ENCODE data around the gene MICAL2.
A peak's percentile ranks its signal among the peaks of the same experiment; 100 is the strongest.

Gene MICAL2

DNA sequence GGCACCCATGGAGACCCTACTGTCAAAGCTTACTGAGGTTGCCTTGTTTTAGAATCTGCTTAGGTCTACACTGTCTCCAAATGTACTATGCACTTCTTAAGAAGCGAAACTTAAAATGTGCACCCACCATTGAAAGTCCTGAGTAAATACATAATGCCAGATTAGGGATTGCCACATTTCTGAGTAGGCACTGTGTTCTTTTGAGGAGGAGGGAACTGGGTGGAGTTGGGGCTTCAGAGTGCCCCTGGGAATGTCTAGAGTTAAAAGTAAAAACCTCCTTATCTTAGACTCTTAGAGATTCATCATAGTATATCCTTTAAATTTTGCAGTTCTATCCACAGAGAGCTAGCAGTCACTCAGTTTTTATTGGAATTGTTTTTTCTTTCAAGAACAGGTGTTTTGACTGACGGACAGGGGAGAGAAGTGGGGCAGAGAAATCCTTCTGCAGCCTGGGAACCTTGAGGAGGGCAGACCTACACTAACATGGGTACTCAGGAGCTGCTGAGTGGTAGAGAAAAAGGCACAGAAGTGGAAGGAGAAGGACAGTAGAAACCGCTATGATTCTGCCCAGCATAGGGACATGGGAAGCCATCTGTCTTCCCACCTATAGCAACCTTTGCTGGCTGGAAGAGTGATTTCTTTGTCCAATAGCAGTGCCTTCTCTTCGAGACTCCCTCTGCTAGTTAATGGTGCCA is 33.4 kb upstream of the MICAL2 start:
- no peak for DNase-seq

- no peak for DNase-seq
These were observed 32.7 kb upstream of the MICAL2 start for GRCh38 chr11:12077535-12078280.

DNA sequence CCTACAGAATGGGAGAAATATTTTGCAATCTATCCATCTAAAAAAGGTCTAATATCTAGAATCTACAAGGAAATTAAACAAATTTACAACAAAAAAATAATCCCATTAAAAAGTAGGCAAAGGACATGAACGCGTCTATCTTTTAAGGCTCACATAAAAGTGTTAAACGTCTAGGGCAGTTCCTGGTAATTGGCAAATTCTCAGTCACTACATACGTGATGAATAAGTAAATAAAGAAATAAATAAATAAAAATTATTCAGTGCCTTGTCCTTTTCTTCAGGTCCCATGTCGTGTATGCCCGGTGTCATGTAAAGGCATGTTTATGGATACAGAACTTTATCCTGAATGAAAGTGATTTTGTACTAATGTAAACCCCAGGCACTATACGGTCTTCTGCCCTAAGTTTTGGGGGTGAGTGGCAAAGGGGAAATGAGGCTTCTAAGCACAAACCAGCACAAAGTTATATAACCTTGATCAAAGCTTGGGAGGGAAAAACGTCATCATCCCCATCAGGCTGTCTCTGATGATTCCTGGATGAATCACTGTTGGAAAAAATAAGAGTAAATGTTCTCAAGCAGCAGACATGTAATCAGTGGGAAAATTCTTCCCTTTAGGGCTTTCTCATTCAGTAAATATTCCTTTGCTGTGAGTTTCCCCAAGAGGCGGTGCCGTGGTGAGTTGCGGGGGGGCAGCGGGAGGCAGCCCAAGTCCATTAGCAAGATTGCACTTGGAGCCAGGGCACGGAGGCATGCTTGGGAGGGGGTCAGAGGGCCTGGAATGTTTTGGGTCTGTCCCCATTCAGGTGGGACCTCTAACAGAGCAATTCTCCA is 30.4 kb upstream of the MICAL2 start:
- no peak for DNase-seq

GRCh38 chr11:12083380-12083779 is 27.0 kb upstream of the MICAL2 start:
- no peak for DNase-seq

- DNase-seq = no peak
These were observed 26.1 kb upstream of the MICAL2 start for GRCh38 chr11:12084256-12084655.

- DNase-seq = no peak
These were observed 24.8 kb upstream of the MICAL2 start for GRCh38 chr11:12085371-12086251.

DNA sequence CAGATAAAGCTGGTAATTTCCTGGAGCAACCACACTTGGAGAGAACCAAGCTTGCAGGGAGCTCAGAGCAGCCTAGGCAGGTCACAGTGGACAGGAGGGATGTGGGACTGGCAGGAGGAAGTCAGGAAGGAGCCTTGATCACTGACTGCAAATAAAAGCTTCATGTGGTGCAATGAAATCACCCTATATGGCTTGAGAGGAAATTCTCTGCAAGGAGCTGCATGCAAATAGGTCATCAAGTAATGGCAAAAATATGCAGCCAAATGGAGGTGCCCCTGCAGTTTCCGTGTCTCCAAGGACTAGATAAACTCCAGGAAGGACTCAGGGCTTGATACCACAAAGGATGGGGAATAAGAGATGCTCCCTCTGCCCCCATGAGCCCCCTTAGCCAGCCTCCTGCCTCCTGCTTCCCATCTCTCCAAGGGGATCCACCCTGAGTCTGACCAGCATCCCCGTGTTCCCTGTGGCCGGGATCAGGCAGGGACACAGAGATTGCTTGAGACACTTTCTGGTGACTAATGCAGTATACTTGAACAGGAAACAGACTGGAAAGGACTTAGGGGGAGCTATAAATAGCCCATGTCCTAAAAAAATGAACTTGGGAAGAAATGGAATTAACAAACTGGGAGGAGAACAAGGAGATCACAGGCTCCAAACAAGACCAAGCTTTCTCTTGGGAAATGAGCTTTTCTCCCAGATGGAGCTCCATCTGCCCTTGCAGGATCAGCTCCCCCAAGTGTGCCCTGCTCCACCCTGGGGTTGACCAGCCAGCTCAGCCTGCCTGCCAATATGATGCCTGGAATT is 23.9 kb upstream of the MICAL2 start:
- peak; percentile 15 for DNase-seq

- no peak for DNase-seq
These were observed 23.1 kb upstream of the MICAL2 start for GRCh38 chr11:12087075-12088004.

GRCh38 chr11:12088047-12088481 is 22.3 kb upstream of the MICAL2 start:
- DNase-seq = no peak

- DNase-seq = no peak
These were observed 21.9 kb upstream of the MICAL2 start for GRCh38 chr11:12088531-12088930.

DNA sequence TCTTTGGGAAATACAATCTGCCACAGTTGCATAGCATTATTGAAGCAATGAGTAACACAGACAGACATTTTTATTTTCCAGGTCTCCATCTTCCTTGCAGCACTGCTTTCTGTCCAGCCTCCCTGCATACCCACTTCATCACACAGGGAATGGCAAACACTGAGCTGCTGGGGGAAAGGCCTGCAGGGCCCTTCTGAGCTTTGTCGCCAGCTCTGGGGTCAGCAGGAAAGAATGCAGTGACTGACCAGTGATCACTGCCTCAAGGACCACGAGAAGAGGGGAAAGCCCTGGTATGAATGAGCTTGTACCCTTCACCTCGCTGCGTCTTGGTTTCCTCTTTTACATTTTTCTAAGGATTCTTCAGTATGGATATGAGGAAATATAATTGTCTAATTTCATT is 21.3 kb upstream of the MICAL2 start:
- no peak for DNase-seq

- no peak for DNase-seq
These were observed 20.9 kb upstream of the MICAL2 start for GRCh38 chr11:12089473-12089872.

DNA sequence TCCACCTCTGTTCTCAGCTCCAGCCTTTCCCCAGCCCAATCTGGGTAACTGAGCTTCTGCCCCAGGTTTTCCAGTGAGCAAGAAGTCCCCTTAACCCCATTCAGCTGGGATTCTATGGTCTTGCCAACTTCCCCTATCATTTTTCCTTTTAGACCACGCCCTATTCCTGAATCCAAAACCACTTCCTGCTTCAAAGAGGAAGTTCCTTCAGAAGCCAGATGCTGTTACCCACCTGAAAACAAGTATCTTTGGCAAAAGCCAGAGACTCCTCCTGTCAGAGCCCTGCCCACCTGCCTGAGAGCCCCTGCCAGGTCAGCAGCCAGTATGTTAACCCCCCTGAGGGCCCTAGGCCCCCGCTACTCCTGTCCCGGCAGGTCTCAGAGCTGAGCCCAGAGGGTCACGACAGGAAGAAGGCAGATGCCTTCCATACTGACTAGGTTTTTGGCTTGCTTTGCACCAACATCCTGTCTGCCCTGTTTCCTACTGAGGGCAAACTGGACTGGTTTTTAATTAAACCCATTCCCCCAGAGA is 20.3 kb upstream of the MICAL2 start:
- no peak for DNase-seq

- peak; percentile 14 for DNase-seq
These were observed 19.6 kb upstream of the MICAL2 start for GRCh38 chr11:12090761-12091258.

DNA sequence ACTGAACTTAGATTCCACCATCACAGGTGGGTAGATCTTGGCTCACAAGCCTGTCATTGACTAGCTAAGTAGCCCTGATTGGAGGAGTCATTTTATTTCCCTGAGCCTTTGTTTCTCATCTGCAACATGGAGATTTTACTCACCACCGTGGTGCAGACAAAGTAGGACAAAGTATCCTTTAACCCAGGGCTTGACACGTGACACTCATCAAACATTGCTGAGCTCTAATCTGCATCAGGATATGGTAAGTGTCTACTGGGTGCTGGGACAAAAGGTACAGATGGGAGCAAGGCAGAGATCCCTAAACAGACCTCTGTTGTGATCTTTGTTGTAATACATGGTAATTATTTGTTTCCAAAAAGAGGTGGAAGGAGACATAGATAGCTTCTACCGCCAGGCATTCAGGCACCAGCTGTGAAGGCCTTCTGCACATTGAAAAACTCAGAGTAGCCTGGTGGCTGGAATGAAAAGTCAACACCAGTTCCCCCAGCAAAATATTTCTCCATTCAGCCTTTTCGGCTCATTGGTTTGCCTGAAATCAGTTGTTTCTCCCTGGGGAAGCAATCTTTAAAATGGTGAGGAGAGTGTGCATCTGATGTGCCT is 18.3 kb upstream of the MICAL2 start:
- DNase-seq = peak; percentile 61

GRCh38 chr11:12092714-12093113 is 17.7 kb upstream of the MICAL2 start:
- DNase-seq = no peak

DNA sequence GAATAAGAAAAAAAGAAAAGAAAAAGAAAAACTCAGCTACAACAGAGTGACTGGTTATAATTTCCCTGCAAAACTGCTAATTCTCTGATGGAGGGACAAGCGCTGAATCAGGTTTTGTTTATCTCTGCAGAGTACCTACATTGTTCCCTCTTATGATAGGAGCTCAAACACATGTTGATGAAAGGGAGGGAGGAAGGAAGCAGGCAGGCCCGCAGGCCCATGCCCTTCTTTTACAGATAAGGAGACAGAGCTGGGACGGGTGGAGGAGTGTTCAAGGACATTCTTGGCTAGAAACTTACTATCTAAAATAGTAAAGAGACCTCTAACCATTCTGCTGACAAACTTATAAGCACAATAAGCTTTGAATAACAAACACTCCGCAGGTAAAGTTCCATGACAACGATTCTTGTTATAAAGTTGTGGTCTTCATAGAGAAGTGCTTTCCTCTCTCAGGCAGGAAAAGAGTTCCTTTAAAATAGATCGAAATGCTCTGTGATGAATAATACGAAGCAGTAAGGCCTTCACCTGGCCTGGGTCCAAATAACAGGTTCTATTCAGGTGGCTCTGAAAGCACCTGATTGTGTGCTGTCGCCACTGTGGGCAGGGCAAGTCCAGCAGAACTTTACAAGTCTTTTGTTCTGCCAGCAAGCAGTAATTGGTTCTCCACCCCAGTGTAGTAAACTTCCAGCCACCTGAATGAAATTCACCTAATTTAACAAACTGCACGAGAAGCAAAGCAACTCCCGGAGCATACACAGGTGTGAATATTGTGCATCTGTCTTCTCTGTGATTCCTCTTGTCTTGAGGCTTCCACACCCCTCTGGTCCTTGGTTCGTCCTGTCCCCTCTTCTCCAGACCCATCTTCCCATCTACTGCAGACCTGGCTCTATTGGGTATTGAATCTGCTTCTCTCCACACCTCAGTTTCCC is 15.3 kb upstream of the MICAL2 start:
- DNase-seq = no peak

GRCh38 chr11:12097219-12097618 is 13.2 kb upstream of the MICAL2 start:
- DNase-seq = no peak
